Small intestine (tissue), 7 donors: ENCODE measurements around the gene LAMA3. TPM values are rescaled to one million over a fixed set of nuclear protein-coding genes. Genes with fewer than 3 reads are reported as not detected.
"Not testable (repeated sequence)": the region's sequence is repeated elsewhere in the genome, so short reads cannot be mapped to it uniquely, and the experiment has no call there.

Experiments
- DNase-seq, 2 donors: peaks; one replicate each; pipeline versions ENCODE4 v3.0.0 to v3.0.0-alpha.2; 2013
- FAIRE-seq: peaks from 2 replicates; lab custom pipeline; 2012; peaks lifted over from hg19 to GRCh38; lab: Jason Lieb, UNC
- H3K27ac ChIP-seq, 3 donors: one replicate each; pipeline ENCODE4 v1.5.1; 2013; ENCODE audit warnings: low read length in 2 of 3, mild to moderate bottlenecking in 2 of 3, control low read depth in 1 of 3, inconsistent platforms in 1 of 3, low read depth in 1 of 3, moderate library complexity in 1 of 3
- H3K27me3 ChIP-seq, 3 donors: one replicate each; pipeline ENCODE4 v1.6.1; 2013; ENCODE audit warnings: low read length in 3 of 3, inconsistent platforms in 1 of 3; ENCODE audit not compliant: control insufficient read depth in 3 of 3, insufficient read depth in 3 of 3
- H3K36me3 ChIP-seq, 3 donors: one replicate each; pipeline ENCODE4 v1.6.1; 2013; ENCODE audit warnings: low read length in 3 of 3, inconsistent platforms in 1 of 3, low read depth in 1 of 3, mild to moderate bottlenecking in 1 of 3, moderate library complexity in 1 of 3; ENCODE audit not compliant: control insufficient read depth in 3 of 3, insufficient read depth in 2 of 3
- H3K4me1 ChIP-seq, 3 donors: one replicate each; pipeline ENCODE4 v1.6.1; 2013; ENCODE audit warnings: low read length in 2 of 3, inconsistent platforms in 1 of 3, low read depth in 1 of 3, mild to moderate bottlenecking in 1 of 3, moderate library complexity in 1 of 3; ENCODE audit not compliant: control insufficient read depth in 3 of 3, insufficient read depth in 2 of 3
- H3K4me3 ChIP-seq, 3 donors: one replicate each; pipeline ENCODE4 v1.5.1; 2013; ENCODE audit warnings: low read length in 3 of 3, control low read depth in 1 of 3, inconsistent platforms in 1 of 3, low read depth in 1 of 3, mild to moderate bottlenecking in 1 of 3, moderate library complexity in 1 of 3
- H3K9me3 ChIP-seq, 2 donors: one replicate each; pipeline ENCODE4 v1.6.1; 2013; ENCODE audit warnings: low read depth in 1 of 2, low read length in 1 of 2; ENCODE audit not compliant: control insufficient read depth in 2 of 2, insufficient read depth in 1 of 2
- WGBS, 3 donors: extraction: QIAGEN DNeasy Blood & Tissue Kit; methylation state at CpG; one replicate each; pipeline ENCODE4 v1.1.7; 2013; 5-methylcytosine and 5-hydroxymethylcytosine counted together
- polyA plus RNA-seq, 4 donors: library from polyadenylated mRNA; stranded (reverse) in 3 of 4; unstranded in 1 of 4; fragments of 200-250 nt in 3 of 4; fragments of 120-200 nt in 1 of 4; gene quantifications; one replicate each; pipeline versions ENCODE4 v1.2.1 to v1.2.3, GENCODE V29; 2013
- donor health status: healthy with polysubstance abuse.
- donor health status: control.
- donor health status: control.
- donor health status: Bipolar disorder and iron deficiency.
- donor health status: healthy.

The LAMA3 gene
- polyA plus RNA-seq, 4 donors, result 9.7 to 67.4 (median 22.0) TPM

DNA sequence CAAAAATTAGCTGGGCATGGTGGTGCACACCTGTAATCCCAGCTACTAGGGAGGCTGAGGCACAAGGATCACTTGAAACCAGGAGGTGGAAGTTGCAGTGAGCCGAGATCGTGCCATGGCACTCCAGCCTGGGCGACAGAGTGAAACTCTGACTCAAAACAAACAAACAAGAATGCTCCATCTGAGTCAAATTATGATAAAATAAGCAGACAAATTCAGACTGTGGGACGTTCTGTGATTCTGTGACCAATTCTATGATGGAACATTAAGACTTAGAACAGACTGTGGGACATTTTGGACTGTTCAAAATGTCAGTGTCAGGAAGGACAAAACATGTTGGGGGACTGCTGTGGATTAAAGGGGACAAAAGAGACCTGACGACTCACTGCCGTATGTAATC is 52.7 kb downstream of the LAMA3 start:
- not testable (repeated sequence) for H3K36me3 ChIP-seq, H3K27ac ChIP-seq, DNase-seq, H3K9me3 ChIP-seq, H3K27me3 ChIP-seq, FAIRE-seq, H3K4me1 ChIP-seq, H3K4me3 ChIP-seq
- 79 to 84% (median 79%) methylated on average over 6 of the region's 6 CpGs for WGBS, 3 donors

- FAIRE-seq (no peak), DNase-seq (no peak)
- Histone ChIP-seq H3K4me1 (no peaks in the 10 kb centered on the region), H3K27me3 (peaks cover 0 to 3% (median 0%) of the 10 kb centered on the region in 3 donors), H3K27ac (no peak overlapping the region), H3K36me3 (no peaks in the 10 kb centered on the region), H3K4me3 (no peak overlapping the region), H3K9me3 (no peaks in the 10 kb centered on the region)
- WGBS, 3 donors, result 40 to 49% (median 48%) methylated on average over 4 of the region's 4 CpGs
Measured at GRCh38 chr18:23743733-23744333, 54.6 kb downstream of the LAMA3 start.

DNA sequence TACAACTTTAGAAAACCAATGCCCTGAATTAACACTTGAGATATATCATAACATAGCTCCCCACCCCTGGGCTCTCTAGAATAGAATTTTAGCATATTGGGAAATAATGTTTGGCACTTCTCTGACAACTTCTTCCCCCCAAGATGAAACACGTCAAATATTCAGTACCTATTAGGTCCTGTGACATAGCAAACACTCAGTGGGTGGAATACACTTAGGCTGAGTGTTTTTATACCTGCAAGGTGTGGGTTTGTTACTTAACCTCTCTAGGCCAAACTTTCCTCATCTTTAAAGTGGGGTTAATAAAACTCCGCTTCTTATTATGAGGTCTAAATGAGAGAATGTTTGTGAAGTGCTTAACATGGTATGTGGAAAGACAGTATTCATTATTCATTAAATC is 56.1 kb downstream of the LAMA3 start:
- Histone ChIP-seq H3K4me1 (no peaks in the 10 kb centered on the region), H3K36me3 (no peaks in the 10 kb centered on the region), H3K27ac (no peak overlapping the region), H3K4me3 (no peak overlapping the region), H3K27me3 (peaks cover 0 to 3% (median 0%) of the 10 kb centered on the region in 3 donors), H3K9me3 (no peaks in the 10 kb centered on the region)
- WGBS, 3 donors, result 87 to 93% (median 93%) methylated on average over 2 of the region's 2 CpGs
- FAIRE-seq (no peak), DNase-seq (no peak)

GRCh38 chr18:23746851-23747250 is 57.6 kb downstream of the LAMA3 start:
- no peak overlapping the region for H3K27ac ChIP-seq
- 71 to 89% (median 82%) methylated on average over 4 of the region's 4 CpGs for WGBS, 3 donors
- no peaks in the 10 kb centered on the region for H3K36me3 ChIP-seq
- DNase-seq (no peak), FAIRE-seq (no peak)
- no peaks in the 10 kb centered on the region for H3K9me3 ChIP-seq
- no peaks in the 10 kb centered on the region for H3K4me1 ChIP-seq
- H3K4me3 ChIP-seq, result no peak overlapping the region
- H3K27me3 ChIP-seq, result peaks cover 0 to 3% (median 0%) of the 10 kb centered on the region in 3 donors

DNA sequence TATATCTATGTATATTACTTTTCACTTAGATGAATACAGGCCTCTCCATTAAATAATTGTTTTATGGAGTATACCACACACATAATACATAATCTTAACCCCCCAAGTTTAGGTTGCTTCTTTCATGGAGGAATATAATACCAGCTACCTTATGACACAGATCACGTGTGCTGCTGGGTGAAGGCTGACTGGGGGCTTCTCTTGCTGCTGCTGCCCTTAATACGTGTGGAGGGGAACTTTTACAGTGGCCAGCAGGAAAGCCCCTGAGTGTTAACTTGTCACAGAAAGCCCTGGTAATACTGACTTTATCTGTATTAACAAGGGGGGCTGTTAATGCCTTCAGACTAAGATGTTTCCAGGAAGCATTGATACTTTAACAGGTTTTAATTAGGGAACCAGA is 63.1 kb downstream of the LAMA3 start:
- FAIRE-seq (no peak), DNase-seq (no peak)
- 85 to 94% (median 86%) methylated on average over 2 of the region's 2 CpGs for WGBS, 3 donors
- Histone ChIP-seq H3K4me3 (no peak overlapping the region), H3K27me3 (no peaks in the 10 kb centered on the region), H3K36me3 (no peaks in the 10 kb centered on the region), H3K9me3 (peaks cover 0 to 3% of the 10 kb centered on the region in 2 donors), H3K4me1 (no peaks in the 10 kb centered on the region), H3K27ac (no peak overlapping the region)

GRCh38 chr18:23752796-23753195 is 63.5 kb downstream of the LAMA3 start:
- WGBS, 3 donors, result 80 to 90% (median 86%) methylated on average over 1 of the region's 1 CpG
- no peaks in the 10 kb centered on the region for H3K27me3 ChIP-seq
- peaks cover 0 to 3% of the 10 kb centered on the region in 2 donors for H3K9me3 ChIP-seq
- DNase-seq (no peak), FAIRE-seq (no peak)
- no peak overlapping the region for H3K27ac ChIP-seq
- H3K4me1 ChIP-seq, result no peaks in the 10 kb centered on the region
- H3K4me3 ChIP-seq, result no peak overlapping the region
- H3K36me3 ChIP-seq, result no peaks in the 10 kb centered on the region

GRCh38 chr18:23756590-23757436 is 67.6 kb downstream of the LAMA3 start:
- H3K9me3 ChIP-seq, result peaks cover 0 to 3% of the 10 kb centered on the region in 2 donors
- H3K27ac ChIP-seq, result no peak overlapping the region
- no peak for FAIRE-seq
- H3K36me3 ChIP-seq, result no peaks in the 10 kb centered on the region
- DNase-seq, result no peak
- no peaks in the 10 kb centered on the region for H3K27me3 ChIP-seq
- 87 to 92% (median 90%) methylated on average over 27 to 34 of the region's 34 CpGs for WGBS, 3 donors
- H3K4me1 ChIP-seq, result no peaks in the 10 kb centered on the region
- no peak overlapping the region for H3K4me3 ChIP-seq

DNA sequence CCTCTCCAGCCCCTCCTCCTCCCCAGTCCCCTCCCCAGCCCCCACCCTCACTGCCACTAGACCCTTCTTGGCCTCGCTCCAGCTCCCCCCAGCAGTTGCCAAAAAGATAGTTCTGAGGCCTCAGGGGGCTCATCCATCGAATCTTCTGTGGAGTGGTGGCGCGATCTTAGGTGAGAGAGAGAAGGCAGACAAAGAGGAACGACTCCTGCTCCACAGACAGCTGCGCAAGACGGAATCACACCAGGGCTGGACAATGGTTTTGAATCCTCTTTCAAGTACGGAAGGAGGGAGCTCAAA is 68.1 kb downstream of the LAMA3 start:
- no peaks in the 10 kb centered on the region for H3K36me3 ChIP-seq
- 75 to 92% (median 91%) methylated on average over 8 of the region's 8 CpGs for WGBS, 3 donors
- DNase-seq (no peak), FAIRE-seq (no peak)
- H3K4me1 ChIP-seq, result no peaks in the 10 kb centered on the region
- no peak overlapping the region for H3K4me3 ChIP-seq
- no peaks in the 10 kb centered on the region for H3K27me3 ChIP-seq
- no peak overlapping the region for H3K27ac ChIP-seq
- peaks cover 0 to 3% of the 10 kb centered on the region in 2 donors for H3K9me3 ChIP-seq
